Mesothelial cell of epicardium (in vitro differentiated cells): ENCODE measurements around the gene IFFO2. TPM values are rescaled to one million over a fixed set of nuclear protein-coding genes. Genes with fewer than 3 reads are reported as not detected.

Experiments
- DNase-seq, 2 experiments: peaks; one replicate each; pipeline ENCODE4 v3.0.0; 2021; ENCODE audit warnings: low spot score in 2 of 2; ENCODE audit not compliant: unreplicated experiment in 2 of 2
- H3K27ac Mint-ChIP-seq: 2 replicates; pipeline ENCODE4 v1.8.0; 2021; ENCODE audit warnings: mixed read lengths
- H3K27me3 Mint-ChIP-seq: 2 replicates; pipeline ENCODE4 v1.8.0; 2021; ENCODE audit warnings: low read depth, mixed read lengths
- H3K36me3 Mint-ChIP-seq: 2 replicates; pipeline ENCODE4 v1.8.0; 2021; ENCODE audit warnings: mixed read lengths
- H3K4me1 Mint-ChIP-seq: 2 replicates; pipeline ENCODE4 v1.8.0; 2021; ENCODE audit warnings: mixed read lengths
- H3K4me3 Mint-ChIP-seq: 2 replicates; pipeline ENCODE4 v1.8.0; 2021; ENCODE audit warnings: mild to moderate bottlenecking, moderate library complexity, mixed read lengths
- H3K9me3 Mint-ChIP-seq: 2 replicates; pipeline ENCODE4 v1.8.0; 2021; ENCODE audit warnings: mixed read lengths
- CTCF ChIP-seq: fragments of 200-600 bp; sonication (generic); IDR thresholded peaks from one replicate; pipeline ENCODE4 v1.5.0; 2021; ENCODE audit warnings: antibody characterized with exemption; ENCODE audit not compliant: unreplicated experiment
- total RNA-seq: library from RNA; stranded (reverse); gene quantifications from 3 replicates; pipeline ENCODE4 v1.2.1, GENCODE V29; 2021

The IFFO2 gene
- total RNA-seq, 1 donor from 2014 or later = 9.1 TPM

DNA sequence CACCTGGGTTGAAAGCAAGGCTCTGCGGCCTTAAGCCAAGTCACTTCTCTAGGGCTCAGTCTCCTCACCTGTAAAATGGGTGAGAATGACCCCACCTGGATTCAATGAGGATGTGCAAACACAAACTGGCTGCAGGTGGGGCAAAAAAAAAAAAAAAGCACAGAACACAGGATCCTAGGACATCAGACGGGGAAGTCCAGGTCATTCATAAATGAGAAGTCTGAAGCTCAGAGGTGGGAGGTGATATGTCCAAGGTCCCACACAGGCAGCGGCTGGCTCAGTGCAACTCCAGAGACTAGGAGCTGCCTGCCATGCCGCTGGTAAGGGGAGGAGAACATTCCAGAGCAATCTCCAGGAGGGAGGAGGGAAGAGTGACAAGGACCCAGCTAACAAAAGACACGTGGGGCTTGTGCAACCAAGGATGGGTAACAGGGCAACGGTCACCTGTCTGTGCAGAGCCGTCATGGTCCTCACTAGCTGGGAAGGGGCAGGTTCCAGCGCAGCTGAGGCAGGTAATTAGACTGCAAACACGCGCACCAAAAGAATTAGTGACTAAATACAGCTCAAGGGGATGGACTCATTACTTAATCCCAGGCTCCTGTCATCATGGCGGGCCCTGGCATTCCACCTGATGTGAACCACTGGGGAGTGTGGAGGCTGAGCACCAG, 19.5 kb downstream of the IFFO2 start:
- no peak overlapping the region for H3K27ac Mint-ChIP-seq
- DNase-seq = no peak
- no peaks in the 10 kb centered on the region for H3K27me3 Mint-ChIP-seq
- no peak overlapping the region for H3K4me3 Mint-ChIP-seq
- H3K9me3 Mint-ChIP-seq = no peaks in the 10 kb centered on the region
- H3K4me1 Mint-ChIP-seq = peaks cover 28% of the 10 kb centered on the region
- no peak for TF ChIP-seq CTCF
- H3K36me3 Mint-ChIP-seq = no peaks in the 10 kb centered on the region

- Mint-ChIP-seq H3K27ac (no peak overlapping the region), H3K4me3 (no peak overlapping the region), H3K9me3 (no peaks in the 10 kb centered on the region), H3K27me3 (no peaks in the 10 kb centered on the region), H3K36me3 (no peaks in the 10 kb centered on the region), H3K4me1 (peaks cover 22% of the 10 kb centered on the region)
- TF ChIP-seq CTCF = no peak
- DNase-seq = no peak
Observed at GRCh38 chr1:18936471-18936813, 20.0 kb downstream of the IFFO2 start.

- H3K4me1 Mint-ChIP-seq = peaks cover 7% of the 10 kb centered on the region
- H3K9me3 Mint-ChIP-seq = no peaks in the 10 kb centered on the region
- no peak for DNase-seq
- no peak overlapping the region for H3K4me3 Mint-ChIP-seq
- H3K27ac Mint-ChIP-seq = no peak overlapping the region
- no peaks in the 10 kb centered on the region for H3K36me3 Mint-ChIP-seq
- H3K27me3 Mint-ChIP-seq = no peaks in the 10 kb centered on the region
- no peak for TF ChIP-seq CTCF
Observed at GRCh38 chr1:18934205-18935000, 22.1 kb downstream of the IFFO2 start.

DNA sequence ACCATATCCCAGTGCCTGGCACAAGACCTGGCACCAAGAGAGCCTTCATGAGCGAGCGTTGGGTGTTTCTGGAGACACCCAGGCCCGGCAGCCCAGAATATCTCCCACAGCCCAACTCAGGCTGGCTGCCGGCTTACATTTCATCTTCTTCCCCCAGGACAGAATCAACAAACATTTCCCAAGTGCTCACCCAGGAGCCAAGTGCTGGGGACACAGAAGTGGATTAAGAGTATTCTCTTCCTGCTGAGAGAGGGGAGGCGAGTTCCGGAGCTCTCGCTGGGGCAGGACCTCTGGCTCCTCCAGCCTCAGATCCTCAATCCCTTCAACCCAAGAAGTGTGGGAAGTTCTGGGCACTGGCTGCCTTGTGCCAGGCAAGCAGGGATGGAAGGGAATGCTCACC, 23.6 kb downstream of the IFFO2 start:
- Mint-ChIP-seq H3K27me3 (no peaks in the 10 kb centered on the region), H3K4me3 (no peak overlapping the region), H3K36me3 (no peaks in the 10 kb centered on the region), H3K27ac (no peak overlapping the region), H3K4me1 (peaks cover 10% of the 10 kb centered on the region), H3K9me3 (no peaks in the 10 kb centered on the region)
- DNase-seq = no peak
- no peak for TF ChIP-seq CTCF

DNA sequence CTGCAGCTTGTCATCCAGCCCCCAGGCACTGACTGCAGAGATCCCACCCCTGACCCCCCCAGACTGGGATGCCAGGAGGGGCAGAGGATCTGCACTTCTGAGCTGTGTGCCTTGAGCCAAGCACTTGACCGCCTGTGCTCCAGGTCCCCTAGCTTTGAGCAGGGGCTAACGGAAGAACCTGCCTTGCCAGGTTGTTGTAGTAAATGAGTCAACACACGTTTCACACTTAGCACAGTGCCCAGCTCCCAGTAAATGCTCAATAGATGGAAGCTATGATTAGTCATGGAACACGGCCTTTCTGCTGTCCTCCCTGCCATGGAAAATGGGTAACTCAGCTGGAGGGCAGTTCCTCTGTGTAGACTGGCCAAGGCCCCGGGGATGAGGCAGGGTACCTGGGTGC, 24.1 kb downstream of the IFFO2 start:
- Mint-ChIP-seq H3K36me3 (no peaks in the 10 kb centered on the region), H3K27ac (no peak overlapping the region), H3K4me1 (peaks cover 14% of the 10 kb centered on the region), H3K9me3 (no peaks in the 10 kb centered on the region), H3K4me3 (no peak overlapping the region), H3K27me3 (no peaks in the 10 kb centered on the region)
- DNase-seq = no peak
- no peak for TF ChIP-seq CTCF
